Testis (tissue), 3 donors: ENCODE data around the gene TMEM117. TPM values are rescaled to one million over a fixed set of nuclear protein-coding genes. Genes with fewer than 3 reads are reported as not detected.
A peak's percentile ranks its signal among the peaks of the same experiment; 100 is the strongest.
"Not testable (repeated sequence)": the region's sequence is repeated elsewhere in the genome, so short reads cannot be mapped to it uniquely, and the experiment has no call there.

Experiments used
- DNase-seq: peaks from one replicate; pipeline ENCODE4 v3.0.0-alpha.2; 2019
- H3K27ac ChIP-seq, 2 donors: fragments of 200-600 bp; sonication (generic); one replicate each; pipeline ENCODE4 v1.5.1; 2019
- H3K27me3 ChIP-seq: fragments of 200-600 bp; sonication (generic); one replicate; pipeline ENCODE4 v1.5.1; 2019
- H3K36me3 ChIP-seq: fragments of 200-600 bp; sonication (generic); one replicate; pipeline ENCODE4 v1.5.1; 2017; ENCODE audit warnings: low read depth; ENCODE audit errors: missing control alignments
- H3K4me1 ChIP-seq: fragments of 200-600 bp; sonication (generic); one replicate; pipeline ENCODE4 v1.5.1; 2019
- H3K4me3 ChIP-seq, 2 donors: fragments of 200-600 bp; sonication (generic); one replicate each; pipeline ENCODE4 v1.5.1; 2017 to 2019
- H3K9me3 ChIP-seq: fragments of 200-600 bp; sonication (generic); one replicate; pipeline ENCODE4 v1.5.1; 2017
- POLR2A ChIP-seq: fragments of 450-650 bp; IDR thresholded peaks from one replicate; pipeline ENCODE4 v1.6.1; 2017; ENCODE audit warnings: antibody characterized with exemption, mild to moderate bottlenecking, moderate library complexity
- WGBS, 2 donors: methylation state at CpG; one replicate each; pipeline ENCODE4 v1.1.5; 2018; 5-methylcytosine and 5-hydroxymethylcytosine counted together
- intact Hi-C: fragments of 100-400 bp; cut with DNase I; formaldehyde crosslinking; loops from one replicate; pipeline ENCODE4 v1.15.1; 2023; ENCODE audit warnings: low total_unique reads
- polyA plus RNA-seq: library from polyadenylated mRNA; stranded (reverse); fragments of 350-450 nt; fragmentation: Illumina TruSeq; extraction: RNeasy Lipid Tissue Mini Kit (QIAGEN cat#74804); gene quantifications from one replicate; pipeline ENCODE4 v1.2.3, GENCODE V29; 2014; ENCODE audit warnings: low read depth, low replicate concordance; ENCODE audit not compliant: insufficient read depth
- total RNA-seq, 2 donors: library from RNA; depleted of rRNA; stranded (reverse); fragments of >200 nt; gene quantifications; one replicate each; pipeline ENCODE4 v1.2.3, GENCODE V29; 2016
- TF ChIP-seq, protein P1 (sequence below), 3 experiments: fragments of 450-650 bp in 2 of 3; fragments of 200-600 bp in 1 of 3; sonication (generic) in 1 of 3; IDR thresholded peaks; one replicate each; pipeline ENCODE4 v1.5.1; 2016 to 2019; ENCODE audit warnings: antibody characterized with exemption in 3 of 3, mild to moderate bottlenecking in 2 of 3, moderate library complexity in 1 of 3

TMEM117 gene
- total and polyA plus RNA-seq, 3 donors from 2014 or later: 6.1 to 17.7 (median 14.8) TPM

DNA sequence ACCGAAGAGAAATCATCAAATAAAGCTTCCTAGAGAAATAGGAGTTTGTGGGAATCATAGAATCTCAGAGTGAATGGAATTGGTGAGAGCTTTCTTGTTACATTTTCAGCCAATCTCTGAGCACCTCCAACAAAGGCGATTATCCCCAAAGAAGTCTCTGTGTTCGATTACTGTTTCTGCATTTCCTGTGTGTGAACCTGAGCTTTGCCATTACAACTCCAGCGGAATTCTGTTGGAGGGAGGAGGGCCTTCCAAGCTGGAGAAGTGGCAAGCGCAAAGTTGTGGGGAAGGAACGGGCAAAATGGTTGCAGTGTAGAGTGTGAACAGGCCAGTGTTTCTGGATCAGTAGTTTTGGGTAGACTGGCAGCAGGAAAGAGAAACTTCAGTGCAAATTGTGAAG is 23.1 kb downstream of the TMEM117 start:
- WGBS, 2 donors: 86 to 92% methylated on average over 6 of the region's 6 CpGs
- TF ChIP-seq POLR2A: no peak
- TF ChIP-seq, protein P1, sequence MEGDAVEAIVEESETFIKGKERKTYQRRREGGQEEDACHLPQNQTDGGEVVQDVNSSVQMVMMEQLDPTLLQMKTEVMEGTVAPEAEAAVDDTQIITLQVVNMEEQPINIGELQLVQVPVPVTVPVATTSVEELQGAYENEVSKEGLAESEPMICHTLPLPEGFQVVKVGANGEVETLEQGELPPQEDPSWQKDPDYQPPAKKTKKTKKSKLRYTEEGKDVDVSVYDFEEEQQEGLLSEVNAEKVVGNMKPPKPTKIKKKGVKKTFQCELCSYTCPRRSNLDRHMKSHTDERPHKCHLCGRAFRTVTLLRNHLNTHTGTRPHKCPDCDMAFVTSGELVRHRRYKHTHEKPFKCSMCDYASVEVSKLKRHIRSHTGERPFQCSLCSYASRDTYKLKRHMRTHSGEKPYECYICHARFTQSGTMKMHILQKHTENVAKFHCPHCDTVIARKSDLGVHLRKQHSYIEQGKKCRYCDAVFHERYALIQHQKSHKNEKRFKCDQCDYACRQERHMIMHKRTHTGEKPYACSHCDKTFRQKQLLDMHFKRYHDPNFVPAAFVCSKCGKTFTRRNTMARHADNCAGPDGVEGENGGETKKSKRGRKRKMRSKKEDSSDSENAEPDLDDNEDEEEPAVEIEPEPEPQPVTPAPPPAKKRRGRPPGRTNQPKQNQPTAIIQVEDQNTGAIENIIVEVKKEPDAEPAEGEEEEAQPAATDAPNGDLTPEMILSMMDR (IDR thresholded peaks at IDR 0.05): no peak
- intact Hi-C loops: no loop called here

DNA sequence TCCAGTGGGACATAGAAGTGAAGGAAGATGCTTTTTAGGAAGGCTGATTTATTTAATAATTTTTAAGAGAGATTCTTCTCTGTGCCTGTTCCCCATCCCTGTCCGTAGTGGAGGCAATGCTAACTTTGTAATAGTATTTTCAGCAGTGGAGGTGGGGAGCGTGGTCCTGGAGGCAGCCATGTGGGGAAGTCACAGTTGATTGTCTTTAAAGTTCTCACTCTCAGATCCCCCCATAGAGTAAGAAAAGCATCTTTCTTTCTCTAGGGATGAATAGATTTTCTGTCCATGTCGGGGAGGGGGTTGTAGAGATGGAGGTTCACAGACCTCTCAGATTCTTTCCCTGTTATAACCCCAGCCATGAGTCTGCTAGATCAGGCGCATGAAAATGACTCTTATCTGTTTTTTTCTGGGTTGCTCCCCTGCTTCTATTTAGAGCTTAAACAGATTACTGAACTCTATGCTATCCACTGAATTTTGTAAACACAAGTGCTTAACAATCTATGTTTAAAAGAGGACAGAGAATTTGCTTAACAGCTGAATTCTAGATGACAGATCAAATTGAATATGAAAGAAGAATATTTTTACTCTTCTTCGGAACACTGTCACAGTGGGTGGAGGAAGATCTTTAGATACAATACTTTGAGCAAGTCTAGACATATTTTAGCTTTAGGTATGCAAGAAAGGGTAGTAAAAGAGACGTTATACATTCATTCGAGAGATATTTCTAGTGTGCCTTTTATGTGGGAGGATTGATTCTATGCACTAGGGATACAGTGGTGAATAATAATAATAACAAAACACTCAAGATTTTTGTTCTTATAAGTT is 25.3 kb downstream of the TMEM117 start:
- WGBS, 2 donors: 83 to 87% methylated on average over 7 of the region's 7 CpGs
- no peaks in the 10 kb centered on the region for H3K4me1 ChIP-seq
- H3K4me3 ChIP-seq: no peak overlapping the region
- H3K27ac ChIP-seq: no peak overlapping the region
- H3K27me3 ChIP-seq: no peaks in the 10 kb centered on the region
- H3K9me3 ChIP-seq: no peaks in the 10 kb centered on the region
- TF ChIP-seq, protein P1 (IDR thresholded peaks at IDR 0.05): no peak
- intact Hi-C loops: no loop called here
- no peak for DNase-seq
- H3K36me3 ChIP-seq: no peaks in the 10 kb centered on the region

More for the DNA sequence above, 23.1 kb downstream of the TMEM117 start:
- H3K4me1 ChIP-seq: no peaks in the 10 kb centered on the region
- no peak for DNase-seq
- H3K27me3 ChIP-seq: no peaks in the 10 kb centered on the region
- H3K9me3 ChIP-seq: no peaks in the 10 kb centered on the region
- H3K27ac ChIP-seq: no peak overlapping the region
- H3K4me3 ChIP-seq: no peak overlapping the region
- H3K36me3 ChIP-seq: no peaks in the 10 kb centered on the region

DNA sequence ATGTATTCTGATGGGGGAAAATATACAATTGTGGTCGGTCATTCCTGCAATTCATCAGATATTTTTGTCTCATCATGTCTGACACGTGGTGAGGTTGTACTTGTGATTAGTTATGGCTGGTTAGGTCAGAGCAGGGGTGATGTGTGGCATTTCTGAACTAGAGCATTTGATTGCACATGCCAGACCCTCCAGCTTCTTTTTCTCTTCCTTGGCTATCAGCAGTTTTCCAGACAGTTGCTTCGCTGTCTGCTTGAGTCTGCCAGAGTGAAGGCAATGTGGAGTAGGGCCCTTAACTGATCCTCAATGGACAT is 25.9 kb downstream of the TMEM117 start:
- H3K36me3 ChIP-seq: no peaks in the 10 kb centered on the region
- no peak for DNase-seq
- TF ChIP-seq, protein P1 (IDR thresholded peaks at IDR 0.05): no peak
- TF ChIP-seq POLR2A: no peak
- intact Hi-C loops: no loop called here
- no peak overlapping the region for H3K4me3 ChIP-seq
- no peaks in the 10 kb centered on the region for H3K4me1 ChIP-seq
- H3K27ac ChIP-seq: no peak overlapping the region
- WGBS, 2 donors: 71 to 79% methylated on average over 3 of the region's 3 CpGs
- H3K27me3 ChIP-seq: no peaks in the 10 kb centered on the region
- H3K9me3 ChIP-seq: no peaks in the 10 kb centered on the region

DNA sequence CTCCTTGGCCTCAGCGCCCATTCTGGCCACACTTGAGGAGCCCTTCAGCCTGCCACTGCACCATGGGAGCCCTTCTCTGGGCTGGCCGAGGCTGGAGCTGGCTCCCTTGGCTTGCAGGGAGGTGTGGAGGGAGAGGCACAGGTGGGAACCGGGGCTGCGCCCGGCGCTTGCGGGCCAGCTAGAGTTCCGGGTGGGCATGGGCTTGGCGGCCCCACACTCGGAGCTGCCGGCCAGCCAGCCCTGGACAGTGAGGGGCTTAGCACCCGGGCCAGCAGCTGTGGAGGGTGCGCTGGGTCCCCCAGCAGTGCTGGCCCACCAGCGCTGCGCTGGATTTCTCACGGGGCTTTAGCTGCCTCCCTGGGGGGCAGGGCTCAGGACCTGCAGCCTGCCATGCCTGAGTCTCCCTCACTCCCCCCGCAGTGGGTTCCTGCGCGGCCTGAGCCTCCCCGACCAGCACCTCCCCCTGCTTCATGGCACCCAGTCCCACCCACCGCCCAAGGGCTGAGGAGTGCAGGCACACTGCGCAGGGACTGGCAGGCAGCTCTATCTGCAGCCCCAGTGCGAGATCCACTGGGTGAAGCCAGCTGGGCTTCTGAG is 28.0 kb downstream of the TMEM117 start:
- Histone ChIP-seq H3K9me3 (no peaks in the 10 kb centered on the region), H3K27me3 (no peaks in the 10 kb centered on the region), H3K4me1 (no peaks in the 10 kb centered on the region), H3K4me3 (no peak overlapping the region), H3K27ac (no peak overlapping the region), H3K36me3 (no peaks in the 10 kb centered on the region)
- 86% methylated on average over 17 of the region's 23 CpGs; no CpG with 5 or more reads in 1 of the 2 donors for WGBS, 2 donors
- intact Hi-C loops: no loop called here
- TF ChIP-seq, protein P1 (IDR thresholded peaks at IDR 0.05): no peak
- TF ChIP-seq POLR2A: no peak
- no peak for DNase-seq

DNA sequence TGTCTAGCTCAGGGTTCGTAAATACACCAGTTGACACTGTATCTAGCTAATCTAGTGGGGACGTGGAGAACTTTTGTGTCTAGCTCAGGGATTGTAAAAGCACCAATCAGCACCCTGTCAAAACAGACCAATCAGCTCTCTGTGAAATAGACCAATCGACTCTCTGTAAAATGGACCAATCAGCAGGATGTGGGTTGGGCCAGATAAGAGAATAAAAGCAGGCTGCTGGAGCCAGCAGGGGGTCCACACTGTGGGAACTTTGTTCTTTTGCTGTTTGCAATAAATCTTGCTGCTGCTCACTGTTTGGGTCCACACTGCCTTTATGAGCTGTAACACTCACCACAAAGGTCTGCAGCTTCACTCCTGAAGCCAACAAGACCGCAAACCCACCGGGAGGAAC is 28.7 kb downstream of the TMEM117 start:
- H3K27ac ChIP-seq, H3K9me3 ChIP-seq, H3K36me3 ChIP-seq, H3K4me1 ChIP-seq, H3K27me3 ChIP-seq, intact Hi-C loops: not testable (repeated sequence)
- peak overlapping the region in 1 of 2 donors; percentile 2 for H3K4me3 ChIP-seq
- peak; percentile 44 for DNase-seq
- WGBS, 2 donors: 86 to 92% methylated on average over 4 to 5 of the region's 5 CpGs
